GM19351 (cell line): ENCODE data around the gene OR52L1.

Experiments used
- ATAC-seq: cut with Tn5 transposase; IDR thresholded peaks from one replicate; pipeline ENCODE4 v1.9.1; 2021; ENCODE audit warnings: mild to moderate bottlenecking, moderate library complexity; ENCODE audit not compliant: unreplicated experiment

The OR52L1 gene

GRCh38 chr11:5941951-5942350, 44.8 kb downstream of the OR52L1 start, which contains the start of gene OR56A3:
TSS of gene OR56A3 (plus strand) at chr11:5942251. CDS start at chr11:5947347, 5,096 bp downstream.
- no peak for ATAC-seq

- ATAC-seq = no peak
Observed at GRCh38 chr11:5940748-5941147, 46.0 kb downstream of the OR52L1 start.

GRCh38 chr11:5938603-5938965, 48.2 kb downstream of the OR52L1 start:
- ATAC-seq = no peak

- ATAC-seq = no peak
Observed at GRCh38 chr11:5937868-5938602, 48.8 kb downstream of the OR52L1 start.
